ENCODE measurements around the gene ATP5F1A.

GRCh38 chr18:46099463-46099862 lies 1.4 kb upstream of the ATP5F1A start:
- TF ChIP-seq CTCF (IDR thresholded peaks at IDR 0.05): no peak
- TF ChIP-seq POLR2AphosphoS5 (IDR thresholded peaks at IDR 0.05): no peak

All from breast epithelium (tissue), 3 donors.